GM23338 (cell line): ENCODE data around the gene RIPOR3. TPM values are rescaled to one million over a fixed set of nuclear protein-coding genes. Genes with fewer than 3 reads are reported as not detected.

Experiments used
- ATAC-seq: fragments of 200-7000 bp; cut with Tn5 transposase; 3 replicates; pipeline ENCODE4 v1.9.1; 2020
- DNase-seq: peaks from one replicate; pipeline ENCODE4 v3.0.0-alpha.2; 2015; ENCODE audit warnings: low spot score
- H2AFZ ChIP-seq: fragments of 200-600 bp; sonication (generic); 2 replicates; pipeline ENCODE4 v1.8.0; 2016; ENCODE audit warnings: antibody characterized with exemption, mild to moderate bottlenecking, moderate library complexity
- H3F3A ChIP-seq: fragments of 200-600 bp; sonication (generic); replicated peaks from 2 replicates; pipeline ENCODE4 v1.8.0; 2017; ENCODE audit warnings: antibody characterized with exemption, mixed run types, low read depth
- H3K27ac ChIP-seq: fragments of 200-600 bp; sonication (generic); 2 replicates; pipeline ENCODE4 v1.6.1; 2016; ENCODE audit warnings: low read depth
- H3K27me3 ChIP-seq: fragments of 200-600 bp; sonication (generic); 2 replicates; pipeline ENCODE4 v1.8.0; 2016; ENCODE audit warnings: mild to moderate bottlenecking, mixed run types, moderate library complexity; ENCODE audit not compliant: insufficient read depth
- H3K36me3 ChIP-seq: fragments of 200-600 bp; sonication (generic); 2 replicates; pipeline ENCODE4 v1.8.0; 2016; ENCODE audit warnings: mild to moderate bottlenecking; ENCODE audit not compliant: insufficient read depth
- H3K4me1 ChIP-seq: fragments of 200-600 bp; sonication (generic); 2 replicates; pipeline ENCODE4 v1.8.0; 2016; ENCODE audit warnings: mild to moderate bottlenecking, moderate library complexity; ENCODE audit not compliant: insufficient read depth
- H3K4me2 ChIP-seq: fragments of 200-600 bp; sonication (generic); 2 replicates; pipeline ENCODE4 v1.7.1; 2017; ENCODE audit warnings: mixed run types
- H3K4me3 ChIP-seq: fragments of 200-600 bp; sonication (generic); 2 replicates; pipeline ENCODE4 v1.6.1; 2016; ENCODE audit warnings: mixed run types
- H3K79me2 ChIP-seq: fragments of 200-600 bp; sonication (generic); replicated peaks from 2 replicates; pipeline ENCODE4 v1.8.0; 2017; ENCODE audit warnings: mild to moderate bottlenecking; ENCODE audit not compliant: insufficient read depth
- H3K9me2 ChIP-seq: fragments of 200-600 bp; sonication (generic); 2 replicates; pipeline ENCODE4 v1.8.0; 2017; ENCODE audit not compliant: insufficient read depth
- H4K20me1 ChIP-seq: fragments of 200-600 bp; sonication (generic); replicated peaks from 2 replicates; pipeline ENCODE4 v1.8.0; 2017; ENCODE audit warnings: mild to moderate bottlenecking; ENCODE audit not compliant: insufficient read depth
- H3K27ac Mint-ChIP-seq: 2 replicates; pipeline ENCODE4 v1.8.0; 2020; ENCODE audit warnings: inconsistent platforms, mild to moderate bottlenecking, moderate library complexity, mixed read lengths
- H3K27me3 Mint-ChIP-seq: 3 replicates; pipeline ENCODE4 v1.8.0; 2022; ENCODE audit warnings: low read depth, mild to moderate bottlenecking, moderate library complexity, mixed read lengths, inconsistent platforms; ENCODE audit not compliant: insufficient read depth, poor library complexity
- H3K36me3 Mint-ChIP-seq: 3 replicates; pipeline ENCODE4 v1.8.0; 2021; ENCODE audit warnings: low read depth, mild to moderate bottlenecking, inconsistent platforms, moderate library complexity, mixed read lengths
- H3K4me1 Mint-ChIP-seq: 3 replicates; pipeline ENCODE4 v1.8.0; 2020; ENCODE audit warnings: mild to moderate bottlenecking, inconsistent platforms, mixed read lengths
- H3K4me3 Mint-ChIP-seq: 3 replicates; pipeline ENCODE4 v1.8.0; 2021; ENCODE audit warnings: moderate library complexity, mild to moderate bottlenecking, inconsistent platforms, mixed read lengths
- H3K9me3 Mint-ChIP-seq: 3 replicates; pipeline ENCODE4 v1.8.0; 2020; ENCODE audit warnings: moderate library complexity, mild to moderate bottlenecking, inconsistent platforms, mixed read lengths
- CREB1 ChIP-seq: fragments of 250-450 bp; sonication (Bioruptor Pico); IDR thresholded peaks from 2 replicates; pipeline ENCODE4 v1.5.0; 2020; ENCODE audit warnings: low read depth, mild to moderate bottlenecking, moderate library complexity
- JUNB ChIP-seq: IDR thresholded peaks from one replicate; pipeline ENCODE4 v1.6.1; 2016; ENCODE audit warnings: antibody characterized with exemption; ENCODE audit not compliant: unreplicated experiment
- NANOG ChIP-seq: IDR thresholded peaks from 2 replicates; pipeline ENCODE4 v1.6.1; 2016; ENCODE audit warnings: antibody characterized with exemption, borderline replicate concordance
- POLR2AphosphoS5 ChIP-seq: IDR thresholded peaks from 2 replicates; pipeline ENCODE4 v1.6.1; 2016; ENCODE audit warnings: antibody characterized with exemption, low read depth
- ZNF114 ChIP-seq: fragments of 250-450 bp; sonication (Bioruptor Pico); IDR thresholded peaks from 2 replicates; pipeline ENCODE4 v1.5.0; 2020; ENCODE audit warnings: mild to moderate bottlenecking, moderate library complexity
- ZNF331 ChIP-seq: fragments of 250-450 bp; sonication (Bioruptor Pico); IDR thresholded peaks from 2 replicates; pipeline ENCODE4 v1.5.0; 2020; ENCODE audit warnings: low read depth, mild to moderate bottlenecking, moderate library complexity
- polyA plus RNA-seq: library from polyadenylated mRNA; unstranded; fragments of >200 nt; fragmentation: Nextera tagmentation; extraction: Ambion mirVana; gene quantifications from 2 replicates; pipeline ENCODE4 v1.2.1, GENCODE V29; 2016
- total RNA-seq: library from RNA; depleted of rRNA; stranded (reverse); fragments of >200 nt; shearing (Covaris generic); gene quantifications from 2 replicates; pipeline ENCODE4 v1.2.3, GENCODE V29; 2014
- TF ChIP-seq, protein P1 (sequence below), 2 experiments: fragments of 200-600 bp in 1 of 2; sonication (generic) in 1 of 2; conservative IDR thresholded peaks; 2 replicates each; pipeline versions ENCODE4 v1.5.1 to v1.6.1; 2016 to 2017; ENCODE audit warnings: antibody characterized with exemption in 2 of 2, low read depth in 2 of 2, mild to moderate bottlenecking in 2 of 2, moderate library complexity in 1 of 2

RIPOR3 gene
- total and polyA plus RNA-seq, 2 experiments from 2014 or later = 4.9 to 6.3 TPM

DNA sequence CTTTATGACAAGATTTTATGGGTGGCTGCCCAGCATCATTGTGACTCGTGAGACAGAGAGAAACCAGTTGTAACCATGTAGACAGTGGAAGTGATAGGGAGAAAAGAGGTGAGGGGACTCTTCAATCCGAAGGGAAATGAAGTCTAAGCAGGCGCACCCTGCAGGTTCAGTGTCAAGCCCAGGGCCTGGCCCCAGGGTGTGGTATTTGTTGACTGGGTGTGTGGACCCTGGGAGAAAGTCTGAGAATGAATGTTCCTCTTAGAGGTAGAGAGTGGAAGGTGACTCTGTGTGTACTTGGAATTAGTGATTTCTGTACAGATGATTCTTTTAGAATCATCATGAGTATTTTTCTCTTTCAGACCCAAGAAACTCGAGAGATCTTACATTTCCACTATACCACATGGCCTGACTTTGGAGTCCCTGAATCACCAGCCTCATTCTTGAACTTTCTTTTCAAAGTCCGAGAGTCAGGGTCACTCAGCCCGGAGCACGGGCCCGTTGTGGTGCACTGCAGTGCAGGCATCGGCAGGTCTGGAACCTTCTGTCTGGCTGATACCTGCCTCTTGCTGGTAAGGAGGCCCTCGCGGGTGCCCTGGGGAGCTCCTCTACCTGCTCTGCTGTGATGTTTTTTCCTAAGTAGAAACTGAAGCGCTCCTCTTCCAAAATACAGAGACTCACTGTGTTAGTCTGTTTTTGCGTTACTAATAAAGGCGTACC is 113.1 kb downstream of the RIPOR3 start:
- no peak for DNase-seq
- Histone ChIP-seq H2AFZ (no peak overlapping the region), H3K4me3 (no peak overlapping the region), H4K20me1 (peaks cover 6% of the 10 kb centered on the region; the same call in 1 of the 2 replicates), H3K79me2 (no peaks in the 10 kb centered on the region), H3K4me2 (no peak overlapping the region), H3K36me3 (peaks cover 18% of the 10 kb centered on the region; the same call in 1 of the 2 replicates), H3K4me1 (no peaks in the 10 kb centered on the region), H3K9me2 (no peaks in the 10 kb centered on the region), H3F3A (0 out of 2 replicates have a peak, but pooled peaks cover 4% of the 10 kb centered on the region), H3K27me3 (no peaks in the 10 kb centered on the region), H3K27ac (no peak overlapping the region)
- H3K27me3 Mint-ChIP-seq = no peaks in the 10 kb centered on the region
- no peak overlapping the region for H3K27ac Mint-ChIP-seq
- peaks cover 61% of the 10 kb centered on the region for H3K36me3 Mint-ChIP-seq
- TF ChIP-seq JUNB (no peak), ZNF331 (CRISPR knock-in tag) (no peak), NANOG (no peak), CREB1 (CRISPR knock-in tag) (no peak), ZNF114 (no peak), POLR2AphosphoS5 (no peak)
- TF ChIP-seq, protein P1, sequence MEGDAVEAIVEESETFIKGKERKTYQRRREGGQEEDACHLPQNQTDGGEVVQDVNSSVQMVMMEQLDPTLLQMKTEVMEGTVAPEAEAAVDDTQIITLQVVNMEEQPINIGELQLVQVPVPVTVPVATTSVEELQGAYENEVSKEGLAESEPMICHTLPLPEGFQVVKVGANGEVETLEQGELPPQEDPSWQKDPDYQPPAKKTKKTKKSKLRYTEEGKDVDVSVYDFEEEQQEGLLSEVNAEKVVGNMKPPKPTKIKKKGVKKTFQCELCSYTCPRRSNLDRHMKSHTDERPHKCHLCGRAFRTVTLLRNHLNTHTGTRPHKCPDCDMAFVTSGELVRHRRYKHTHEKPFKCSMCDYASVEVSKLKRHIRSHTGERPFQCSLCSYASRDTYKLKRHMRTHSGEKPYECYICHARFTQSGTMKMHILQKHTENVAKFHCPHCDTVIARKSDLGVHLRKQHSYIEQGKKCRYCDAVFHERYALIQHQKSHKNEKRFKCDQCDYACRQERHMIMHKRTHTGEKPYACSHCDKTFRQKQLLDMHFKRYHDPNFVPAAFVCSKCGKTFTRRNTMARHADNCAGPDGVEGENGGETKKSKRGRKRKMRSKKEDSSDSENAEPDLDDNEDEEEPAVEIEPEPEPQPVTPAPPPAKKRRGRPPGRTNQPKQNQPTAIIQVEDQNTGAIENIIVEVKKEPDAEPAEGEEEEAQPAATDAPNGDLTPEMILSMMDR (conservative IDR thresholded peaks at IDR 0.05; ENCODE audit: low read depth in 2 of 2) = no peak
- H3K9me3 Mint-ChIP-seq = no peaks in the 10 kb centered on the region
- peaks cover 2% of the 10 kb centered on the region; the same call in 1 of the 3 replicates for H3K4me1 Mint-ChIP-seq
- no peak overlapping the region for H3K4me3 Mint-ChIP-seq
- no peak for ATAC-seq

- H3K4me1 ChIP-seq = no peaks in the 10 kb centered on the region
- H3K79me2 ChIP-seq = no peaks in the 10 kb centered on the region
- H4K20me1 ChIP-seq = peaks cover 6% of the 10 kb centered on the region; the same call in 1 of the 2 replicates
- H3K36me3 ChIP-seq = peaks cover 10% of the 10 kb centered on the region; the same call in 1 of the 2 replicates
- H2AFZ ChIP-seq = no peak overlapping the region
- H3K27ac ChIP-seq = no peak overlapping the region
- H3K4me3 ChIP-seq = no peak overlapping the region
- no peak overlapping the region for H3K4me2 ChIP-seq
- Mint-ChIP-seq H3K27me3 (no peaks in the 10 kb centered on the region), H3K4me3 (no peak overlapping the region), H3K9me3 (no peaks in the 10 kb centered on the region), H3K36me3 (peaks cover 61% of the 10 kb centered on the region), H3K27ac (no peak overlapping the region), H3K4me1 (peaks cover 2% of the 10 kb centered on the region; the same call in 1 of the 3 replicates)
- no peak for TF ChIP-seq CREB1 (CRISPR knock-in tag)
- H3K27me3 ChIP-seq = no peaks in the 10 kb centered on the region
- DNase-seq (no peak), ATAC-seq (no peak)
- no peaks in the 10 kb centered on the region for H3K9me2 ChIP-seq
- H3F3A ChIP-seq = 0 out of 2 replicates have a peak, but pooled peaks cover 4% of the 10 kb centered on the region
These were observed 113.9 kb downstream of the RIPOR3 start for GRCh38 chr20:50577175-50578018.
